IPS DF 6.9 (cell line): ENCODE data around the gene FAM216B.

ENCODE experiments used
- DNase-seq: peaks from one replicate; pipeline ENCODE4 v3.0.0-alpha.2; 2013; ENCODE audit warnings: low read depth, low spot score
- H3K27ac ChIP-seq: one replicate; pipeline ENCODE4 v1.5.1; 2013; ENCODE audit warnings: low read length, control low read depth
- H3K27me3 ChIP-seq: 2 replicates; pipeline ENCODE4 v1.6.1; 2013; ENCODE audit warnings: mild to moderate bottlenecking, low read length; ENCODE audit not compliant: control insufficient read depth, insufficient read depth
- H3K36me3 ChIP-seq: 2 replicates; pipeline ENCODE4 v1.6.1; 2013; ENCODE audit warnings: low read length; ENCODE audit not compliant: control insufficient read depth, insufficient read depth
- H3K4me1 ChIP-seq: 2 replicates; pipeline ENCODE4 v1.6.1; 2013; ENCODE audit warnings: low read length; ENCODE audit not compliant: control insufficient read depth, insufficient read depth
- H3K4me3 ChIP-seq: 2 replicates; pipeline ENCODE4 v1.5.1; 2013; ENCODE audit warnings: mild to moderate bottlenecking, low read length
- H3K9me3 ChIP-seq: 2 replicates; pipeline ENCODE4 v1.6.1; 2013; ENCODE audit warnings: low read length, inconsistent platforms; ENCODE audit not compliant: control insufficient read depth, insufficient read depth
- WGBS: extraction: QIAGEN DNeasy Blood & Tissue Kit; methylation state at CpG from one replicate; pipeline ENCODE4 v1.1.7; 2013; ENCODE audit warnings: mixed read lengths, missing lambda C conversion rate; ENCODE audit not compliant: insufficient read length, insufficient coverage; 5-methylcytosine and 5-hydroxymethylcytosine counted together

FAM216B gene

GRCh38 chr13:42781352-42781751 is at the start of gene FAM216B:
Gene FAM216B (plus strand): TSS chr13:42781584. CDS start chr13:42784068, 2,484 bp downstream.
- Histone ChIP-seq H3K27me3 (no peaks in the 10 kb centered on the region), H3K4me1 (no peaks in the 10 kb centered on the region), H3K36me3 (no peaks in the 10 kb centered on the region), H3K9me3 (no peaks in the 10 kb centered on the region), H3K4me3 (no peak within 1 kb of the TSS), H3K27ac (no peak within 1 kb of the TSS)
- DNase-seq = no peak
- WGBS = no CpG with 5 or more reads among the region's 3 CpGs

- no peak overlapping the region for H3K27ac ChIP-seq
- no peak overlapping the region for H3K4me3 ChIP-seq
- no peaks in the 10 kb centered on the region for H3K36me3 ChIP-seq
- no peaks in the 10 kb centered on the region for H3K9me3 ChIP-seq
- no peaks in the 10 kb centered on the region; the same call in 1 of the 2 replicates for H3K4me1 ChIP-seq
- no peak for DNase-seq
- H3K27me3 ChIP-seq = no peaks in the 10 kb centered on the region
Measured at GRCh38 chr13:42732073-42732472, 49.3 kb upstream of the FAM216B start.

- DNase-seq = no peak
- Histone ChIP-seq H3K4me3 (no peak overlapping the region), H3K4me1 (no peaks in the 10 kb centered on the region; the same call in 1 of the 2 replicates), H3K27me3 (no peaks in the 10 kb centered on the region), H3K9me3 (no peaks in the 10 kb centered on the region), H3K36me3 (no peaks in the 10 kb centered on the region), H3K27ac (no peak overlapping the region)
- WGBS = no CpG with 5 or more reads among the region's 2 CpGs
Measured at GRCh38 chr13:42733046-42733445, 48.3 kb upstream of the FAM216B start.

- no peak overlapping the region for H3K4me3 ChIP-seq
- no peaks in the 10 kb centered on the region for H3K9me3 ChIP-seq
- H3K27ac ChIP-seq = no peak overlapping the region
- no CpG with 5 or more reads among the region's 3 CpGs for WGBS
- no peaks in the 10 kb centered on the region; the same call in 1 of the 2 replicates for H3K4me1 ChIP-seq
- no peaks in the 10 kb centered on the region for H3K36me3 ChIP-seq
- DNase-seq = no peak
- H3K27me3 ChIP-seq = no peaks in the 10 kb centered on the region
Measured at GRCh38 chr13:42735010-42735409, 46.4 kb upstream of the FAM216B start.

- Histone ChIP-seq H3K9me3 (no peaks in the 10 kb centered on the region), H3K36me3 (no peaks in the 10 kb centered on the region), H3K27ac (no peak overlapping the region), H3K4me1 (no peaks in the 10 kb centered on the region), H3K27me3 (no peaks in the 10 kb centered on the region), H3K4me3 (no peak overlapping the region)
- WGBS = no CpG with 5 or more reads among the region's 1 CpG
- no peak for DNase-seq
Measured at GRCh38 chr13:42740753-42741152, 40.6 kb upstream of the FAM216B start.

GRCh38 chr13:42741914-42742313 is 39.5 kb upstream of the FAM216B start:
- Histone ChIP-seq H3K27ac (no peak overlapping the region), H3K36me3 (no peaks in the 10 kb centered on the region), H3K9me3 (no peaks in the 10 kb centered on the region), H3K4me3 (no peak overlapping the region), H3K27me3 (no peaks in the 10 kb centered on the region), H3K4me1 (no peaks in the 10 kb centered on the region)
- no CpG with 5 or more reads among the region's 2 CpGs for WGBS
- no peak for DNase-seq

GRCh38 chr13:42745655-42746054 is 35.7 kb upstream of the FAM216B start:
- Histone ChIP-seq H3K27me3 (no peaks in the 10 kb centered on the region), H3K27ac (no peak overlapping the region), H3K4me1 (no peaks in the 10 kb centered on the region), H3K36me3 (no peaks in the 10 kb centered on the region), H3K4me3 (no peak overlapping the region), H3K9me3 (no peaks in the 10 kb centered on the region)
- DNase-seq = no peak
- no CpG with 5 or more reads among the region's 6 CpGs for WGBS

GRCh38 chr13:42746866-42747265 is 34.5 kb upstream of the FAM216B start:
- no peak for DNase-seq
- no CpG with 5 or more reads among the region's 2 CpGs for WGBS
- H3K4me3 ChIP-seq = no peak overlapping the region
- no peak overlapping the region for H3K27ac ChIP-seq
- no peaks in the 10 kb centered on the region for H3K36me3 ChIP-seq
- H3K9me3 ChIP-seq = no peaks in the 10 kb centered on the region
- H3K4me1 ChIP-seq = no peaks in the 10 kb centered on the region
- no peaks in the 10 kb centered on the region for H3K27me3 ChIP-seq

GRCh38 chr13:42747399-42747873 is 33.9 kb upstream of the FAM216B start:
- no peak for DNase-seq
- Histone ChIP-seq H3K36me3 (no peaks in the 10 kb centered on the region), H3K9me3 (no peaks in the 10 kb centered on the region), H3K4me1 (no peaks in the 10 kb centered on the region), H3K4me3 (no peak overlapping the region), H3K27me3 (no peaks in the 10 kb centered on the region), H3K27ac (no peak overlapping the region)
- WGBS = no CpG with 5 or more reads among the region's 4 CpGs

GRCh38 chr13:42750794-42751193 is 30.6 kb upstream of the FAM216B start:
- no peak overlapping the region for H3K4me3 ChIP-seq
- no peaks in the 10 kb centered on the region for H3K27me3 ChIP-seq
- no peak for DNase-seq
- no peaks in the 10 kb centered on the region for H3K4me1 ChIP-seq
- no peaks in the 10 kb centered on the region for H3K9me3 ChIP-seq
- no CpG with 5 or more reads among the region's 5 CpGs for WGBS
- no peaks in the 10 kb centered on the region for H3K36me3 ChIP-seq
- H3K27ac ChIP-seq = no peak overlapping the region

- Histone ChIP-seq H3K27ac (no peak overlapping the region), H3K9me3 (no peaks in the 10 kb centered on the region), H3K27me3 (no peaks in the 10 kb centered on the region), H3K4me1 (no peaks in the 10 kb centered on the region), H3K4me3 (no peak overlapping the region), H3K36me3 (no peaks in the 10 kb centered on the region)
- DNase-seq = no peak
- WGBS = no CpG with 5 or more reads among the region's 3 CpGs
Measured at GRCh38 chr13:42751693-42752092, 29.7 kb upstream of the FAM216B start.
